ES-I3 (cell line): ENCODE measurements around the gene KCNQ1.

Experiments
- H3K36me3 ChIP-seq: 2 replicates; pipeline ENCODE4 v1.6.1; 2013; ENCODE audit warnings: mild to moderate bottlenecking, low read length, control low read depth, moderate library complexity; ENCODE audit not compliant: insufficient read depth
- H3K4me1 ChIP-seq: 2 replicates; pipeline ENCODE4 v1.6.1; 2013; ENCODE audit warnings: mild to moderate bottlenecking, control low read depth, low read length; ENCODE audit not compliant: insufficient read depth
- H3K9ac ChIP-seq: 2 replicates; pipeline ENCODE4 v1.6.1; 2013; ENCODE audit warnings: low read depth, mild to moderate bottlenecking, low read length, moderate library complexity
- H3K9me3 ChIP-seq: 2 replicates; pipeline ENCODE4 v1.6.1; 2013; ENCODE audit warnings: mild to moderate bottlenecking, low read length, moderate library complexity; ENCODE audit not compliant: control insufficient read depth, insufficient read depth

The KCNQ1 gene

GRCh38 chr11:2777871-2778629 lies 333.2 kb downstream of the KCNQ1 start:
- no peaks in the 10 kb centered on the region for H3K36me3 ChIP-seq
- H3K4me1 ChIP-seq: no peaks in the 10 kb centered on the region; the same call in 1 of the 2 replicates
- no peaks in the 10 kb centered on the region for H3K9me3 ChIP-seq
- H3K9ac ChIP-seq: no peak overlapping the region

- no peaks in the 10 kb centered on the region for H3K36me3 ChIP-seq
- no peak overlapping the region for H3K9ac ChIP-seq
- H3K4me1 ChIP-seq: no peaks in the 10 kb centered on the region; the same call in 1 of the 2 replicates
- no peaks in the 10 kb centered on the region for H3K9me3 ChIP-seq
Observed at GRCh38 chr11:2778630-2779498, 334.1 kb downstream of the KCNQ1 start.

GRCh38 chr11:2779499-2779980 lies 334.7 kb downstream of the KCNQ1 start:
- no peaks in the 10 kb centered on the region for H3K9me3 ChIP-seq
- H3K36me3 ChIP-seq: no peaks in the 10 kb centered on the region
- H3K9ac ChIP-seq: no peak overlapping the region
- no peaks in the 10 kb centered on the region; the same call in 1 of the 2 replicates for H3K4me1 ChIP-seq

GRCh38 chr11:2779981-2780849 lies 335.4 kb downstream of the KCNQ1 start:
- no peak overlapping the region for H3K9ac ChIP-seq
- no peaks in the 10 kb centered on the region for H3K9me3 ChIP-seq
- H3K36me3 ChIP-seq: no peaks in the 10 kb centered on the region
- H3K4me1 ChIP-seq: no peaks in the 10 kb centered on the region; the same call in 1 of the 2 replicates

GRCh38 chr11:2780850-2781407 lies 336.1 kb downstream of the KCNQ1 start:
- Histone ChIP-seq H3K4me1 (no peaks in the 10 kb centered on the region; the same call in 1 of the 2 replicates), H3K36me3 (no peaks in the 10 kb centered on the region), H3K9me3 (no peaks in the 10 kb centered on the region; the same call in 1 of the 2 replicates), H3K9ac (no peak overlapping the region)

- H3K36me3 ChIP-seq: no peaks in the 10 kb centered on the region
- H3K9me3 ChIP-seq: no peaks in the 10 kb centered on the region; the same call in 1 of the 2 replicates
- H3K4me1 ChIP-seq: no peaks in the 10 kb centered on the region
- H3K9ac ChIP-seq: no peak overlapping the region
Observed at GRCh38 chr11:2781408-2782274, 336.8 kb downstream of the KCNQ1 start.

- Histone ChIP-seq H3K36me3 (no peaks in the 10 kb centered on the region), H3K9ac (no peak overlapping the region), H3K4me1 (no peaks in the 10 kb centered on the region; the same call in 1 of the 2 replicates), H3K9me3 (no peaks in the 10 kb centered on the region; the same call in 1 of the 2 replicates)
Observed at GRCh38 chr11:2782769-2783168, 338.0 kb downstream of the KCNQ1 start.

GRCh38 chr11:2783536-2784082 lies 338.8 kb downstream of the KCNQ1 start:
- Histone ChIP-seq H3K9ac (no peak overlapping the region), H3K36me3 (no peaks in the 10 kb centered on the region), H3K9me3 (no peaks in the 10 kb centered on the region; the same call in 1 of the 2 replicates), H3K4me1 (peaks cover 6% of the 10 kb centered on the region; the same call in 1 of the 2 replicates)

GRCh38 chr11:2787816-2788167 lies 343.0 kb downstream of the KCNQ1 start:
- Histone ChIP-seq H3K9me3 (no peaks in the 10 kb centered on the region; the same call in 1 of the 2 replicates), H3K9ac (no peak overlapping the region), H3K36me3 (no peaks in the 10 kb centered on the region), H3K4me1 (peaks cover 11% of the 10 kb centered on the region; the same call in 1 of the 2 replicates)

GRCh38 chr11:2788168-2789071 lies 343.6 kb downstream of the KCNQ1 start:
- peaks cover 11% of the 10 kb centered on the region; the same call in 1 of the 2 replicates for H3K4me1 ChIP-seq
- H3K9ac ChIP-seq: peak overlapping the region; percentile 22; the same call in 1 of the 2 replicates
- H3K9me3 ChIP-seq: no peaks in the 10 kb centered on the region; the same call in 1 of the 2 replicates
- no peaks in the 10 kb centered on the region for H3K36me3 ChIP-seq

- H3K4me1 ChIP-seq: peaks cover 11% of the 10 kb centered on the region; the same call in 1 of the 2 replicates
- no peak overlapping the region for H3K9ac ChIP-seq
Observed at GRCh38 chr11:2789331-2789730, 344.5 kb downstream of the KCNQ1 start.

More at GRCh38 chr11:2789331-2789730, 344.5 kb downstream of the KCNQ1 start:
- H3K36me3 ChIP-seq: no peaks in the 10 kb centered on the region
- no peaks in the 10 kb centered on the region; the same call in 1 of the 2 replicates for H3K9me3 ChIP-seq
